Stimulated activated effector memory CD8-positive, alpha-beta T cell treated with anti-CD3 and anti-CD28 coated beads, Interleukin-12 subunit alpha, Interleukin-12 subunit beta, amount 100 ng/mL, for 72 hours (primary cell): ENCODE results near the gene ING3.

Experiments used
- ATAC-seq: fragments of 150-1000 bp; cut with Tn5 transposase; 2 replicates; pipeline ENCODE4 v1.10.0; 2021
- DNase-seq, 2 donors: peaks; one replicate each; pipeline ENCODE4 v3.0.0; 2021 to 2022; ENCODE audit warnings: low spot score in 2 of 2
- H3K27ac Mint-ChIP-seq: one replicate; pipeline ENCODE4 v1.8.0; 2022; ENCODE audit warnings: mild to moderate bottlenecking, mixed read lengths
- H3K36me3 Mint-ChIP-seq: one replicate; pipeline ENCODE4 v1.8.0; 2022; ENCODE audit warnings: mild to moderate bottlenecking, mixed read lengths
- H3K4me1 Mint-ChIP-seq: one replicate; pipeline ENCODE4 v1.8.0; 2022; ENCODE audit warnings: mixed read lengths
- H3K4me3 Mint-ChIP-seq: one replicate; pipeline ENCODE4 v1.8.0; 2022; ENCODE audit warnings: mild to moderate bottlenecking, mixed read lengths
- H3K9me3 Mint-ChIP-seq: one replicate; pipeline ENCODE4 v1.8.0; 2022; ENCODE audit warnings: mixed read lengths

The ING3 gene

GRCh38 chr7:121020249-121020988 is 69.8 kb downstream of the ING3 start:
- Mint-ChIP-seq H3K4me3 (no peak overlapping the region), H3K4me1 (no peaks in the 10 kb centered on the region), H3K36me3 (no peaks in the 10 kb centered on the region), H3K27ac (no peak overlapping the region), H3K9me3 (no peaks in the 10 kb centered on the region)
- no peak for ATAC-seq
- no peak for DNase-seq

GRCh38 chr7:121020989-121021969 is 70.7 kb downstream of the ING3 start:
- Mint-ChIP-seq H3K36me3 (no peaks in the 10 kb centered on the region), H3K4me1 (no peaks in the 10 kb centered on the region), H3K27ac (no peak overlapping the region), H3K9me3 (no peaks in the 10 kb centered on the region), H3K4me3 (no peak overlapping the region)
- ATAC-seq (no peak), DNase-seq (no peak)

GRCh38 chr7:121023194-121023593 is 72.6 kb downstream of the ING3 start:
- no peaks in the 10 kb centered on the region for H3K9me3 Mint-ChIP-seq
- no peaks in the 10 kb centered on the region for H3K36me3 Mint-ChIP-seq

GRCh38 chr7:121023683-121024511 is 73.3 kb downstream of the ING3 start:
- ATAC-seq, result no peak
- DNase-seq, result no peak
- H3K9me3 Mint-ChIP-seq, result no peaks in the 10 kb centered on the region
- H3K4me3 Mint-ChIP-seq, result no peak overlapping the region
- H3K27ac Mint-ChIP-seq, result no peak overlapping the region
- H3K36me3 Mint-ChIP-seq, result no peaks in the 10 kb centered on the region
- no peaks in the 10 kb centered on the region for H3K4me1 Mint-ChIP-seq

More at GRCh38 chr7:121023194-121023593, 72.6 kb downstream of the ING3 start:
- ATAC-seq (no peak), DNase-seq (no peak)
- no peaks in the 10 kb centered on the region for H3K4me1 Mint-ChIP-seq
- no peak overlapping the region for H3K27ac Mint-ChIP-seq
- no peak overlapping the region for H3K4me3 Mint-ChIP-seq

- no peak for DNase-seq
- H3K9me3 Mint-ChIP-seq, result no peaks in the 10 kb centered on the region
- H3K36me3 Mint-ChIP-seq, result no peaks in the 10 kb centered on the region
Observed at GRCh38 chr7:121024611-121025010, 74.0 kb downstream of the ING3 start.

GRCh38 chr7:121026159-121026558 is 75.6 kb downstream of the ING3 start:
- Mint-ChIP-seq H3K27ac (no peak overlapping the region), H3K4me1 (no peaks in the 10 kb centered on the region), H3K4me3 (no peak overlapping the region), H3K9me3 (no peaks in the 10 kb centered on the region), H3K36me3 (no peaks in the 10 kb centered on the region)
- ATAC-seq (no peak), DNase-seq (no peak)

More at GRCh38 chr7:121024611-121025010, 74.0 kb downstream of the ING3 start:
- ATAC-seq, result no peak
- H3K4me1 Mint-ChIP-seq, result no peaks in the 10 kb centered on the region
- no peak overlapping the region for H3K4me3 Mint-ChIP-seq
- no peak overlapping the region for H3K27ac Mint-ChIP-seq

- no peak overlapping the region for H3K4me3 Mint-ChIP-seq
- no peak for ATAC-seq
- H3K4me1 Mint-ChIP-seq, result no peaks in the 10 kb centered on the region
- no peaks in the 10 kb centered on the region for H3K9me3 Mint-ChIP-seq
- no peak for DNase-seq
- H3K36me3 Mint-ChIP-seq, result no peaks in the 10 kb centered on the region
- no peak overlapping the region for H3K27ac Mint-ChIP-seq
Observed at GRCh38 chr7:121026577-121027111, 76.1 kb downstream of the ING3 start.
